HG02588 (cell line): ENCODE results near the gene NOC2L.

Experiments used
- ATAC-seq: cut with Tn5 transposase; IDR thresholded peaks from one replicate; pipeline ENCODE4 v1.9.1; 2021; ENCODE audit warnings: mild to moderate bottlenecking, moderate library complexity; ENCODE audit not compliant: unreplicated experiment

NOC2L gene

DNA sequence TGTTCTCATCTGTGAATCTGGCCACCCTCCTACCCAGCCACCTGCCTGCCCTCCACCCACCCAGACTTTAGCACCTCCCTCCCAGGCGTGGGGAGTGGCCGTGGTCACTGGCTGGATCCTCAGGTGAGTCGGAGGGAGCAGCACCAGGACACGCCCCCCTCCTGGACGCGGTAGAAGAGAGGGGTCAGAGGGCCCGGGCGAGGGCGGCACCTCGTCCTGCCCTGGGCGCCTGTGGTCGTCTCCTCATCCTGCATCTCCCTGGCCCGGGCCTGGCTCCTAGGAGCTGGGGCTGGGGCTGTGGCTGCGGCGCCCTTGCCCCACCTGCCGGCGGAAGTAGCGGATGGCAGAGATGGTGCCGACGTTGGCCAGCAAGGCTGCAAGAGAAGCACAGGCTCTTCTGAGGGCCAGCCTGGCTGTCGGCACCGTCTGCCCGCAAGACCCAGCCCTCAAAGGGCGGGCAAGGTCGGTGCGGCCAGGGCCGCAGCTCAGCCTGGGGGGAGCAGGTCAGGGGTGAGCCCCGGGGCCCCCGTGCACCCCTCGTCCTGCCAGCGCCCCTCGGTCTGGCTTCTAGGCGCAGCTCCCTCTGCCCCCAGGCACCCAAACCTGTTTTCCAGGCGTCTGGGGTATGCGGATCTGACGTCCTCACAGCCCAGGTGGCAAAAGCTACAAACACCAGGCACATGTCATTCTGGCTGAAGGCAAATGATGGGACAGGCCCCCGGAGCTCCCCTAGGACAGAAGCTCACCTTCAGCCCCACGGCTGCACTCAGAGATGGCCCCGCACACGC, 17.0 kb upstream of the NOC2L start:
- no peak for ATAC-seq

DNA sequence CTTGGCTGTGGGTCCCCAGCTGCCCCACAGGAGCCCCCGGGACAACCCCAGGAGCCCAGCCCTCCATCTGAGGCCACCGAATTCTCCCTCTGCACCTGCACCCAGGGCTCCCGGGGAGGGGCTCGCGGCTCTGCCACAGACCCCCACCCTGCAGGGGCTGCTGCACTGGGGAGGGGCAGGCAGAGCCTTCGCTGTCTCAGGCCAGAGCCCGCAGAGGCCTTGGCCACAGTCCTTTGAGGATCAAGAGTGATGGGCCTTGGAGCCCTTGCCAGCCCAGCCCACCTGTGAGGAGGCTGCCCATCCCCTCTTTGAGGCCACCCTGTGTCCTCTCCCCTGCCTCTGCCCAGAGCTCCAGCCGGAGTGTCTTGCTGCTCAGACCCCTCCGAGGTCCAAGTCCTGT, 16.3 kb upstream of the NOC2L start:
- no peak for ATAC-seq

DNA sequence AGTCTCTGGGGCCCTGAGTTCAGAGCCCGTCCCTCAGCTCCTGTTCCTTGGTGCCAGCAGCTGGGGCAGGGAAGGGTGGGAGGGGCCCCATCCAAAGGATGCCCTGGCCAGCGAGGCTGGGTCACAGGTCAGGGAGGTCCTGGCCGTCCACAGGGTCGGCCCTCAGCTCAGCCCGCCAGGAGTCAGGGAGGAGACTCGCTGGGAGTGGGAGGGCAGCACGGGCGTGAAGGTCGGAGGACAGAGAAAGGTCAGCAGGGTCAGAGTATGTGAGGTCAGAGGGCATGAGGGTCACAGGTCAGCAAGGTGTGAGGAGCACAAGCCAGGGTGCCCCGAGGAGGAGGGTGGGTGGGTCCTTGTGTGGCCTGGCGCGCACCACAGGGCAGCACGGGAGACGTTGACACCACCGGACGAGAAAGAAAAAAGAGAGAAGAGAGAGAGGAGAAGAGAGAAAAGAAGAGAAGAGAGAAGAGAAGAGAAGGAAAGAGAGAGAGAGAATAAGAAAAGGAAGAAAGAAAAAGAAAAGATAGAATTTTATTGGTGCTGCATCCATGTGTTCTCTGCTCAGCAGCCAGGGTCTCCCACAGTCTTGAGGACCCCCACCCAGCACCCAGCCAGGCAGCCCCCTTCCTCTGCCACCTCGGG, 15.8 kb upstream of the NOC2L start:
- ATAC-seq: no peak

DNA sequence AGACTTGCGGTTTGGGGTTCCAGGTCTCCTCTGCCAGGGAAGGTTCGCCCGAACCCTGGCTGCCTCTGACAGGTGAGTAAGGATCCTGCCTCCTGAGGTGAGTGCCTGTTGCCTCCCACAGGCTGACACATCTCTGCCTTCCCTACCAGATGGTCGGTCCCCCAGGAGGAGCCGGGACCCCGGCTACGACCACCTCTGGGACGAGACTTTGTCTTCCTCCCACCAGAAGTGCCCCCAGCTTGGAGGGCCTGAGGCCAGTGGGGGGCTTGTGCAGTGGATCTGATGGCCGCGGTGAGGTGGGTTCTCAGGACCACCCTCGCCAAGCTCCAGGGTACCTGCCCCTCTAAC, 15.2 kb upstream of the NOC2L start:
- no peak for ATAC-seq

DNA sequence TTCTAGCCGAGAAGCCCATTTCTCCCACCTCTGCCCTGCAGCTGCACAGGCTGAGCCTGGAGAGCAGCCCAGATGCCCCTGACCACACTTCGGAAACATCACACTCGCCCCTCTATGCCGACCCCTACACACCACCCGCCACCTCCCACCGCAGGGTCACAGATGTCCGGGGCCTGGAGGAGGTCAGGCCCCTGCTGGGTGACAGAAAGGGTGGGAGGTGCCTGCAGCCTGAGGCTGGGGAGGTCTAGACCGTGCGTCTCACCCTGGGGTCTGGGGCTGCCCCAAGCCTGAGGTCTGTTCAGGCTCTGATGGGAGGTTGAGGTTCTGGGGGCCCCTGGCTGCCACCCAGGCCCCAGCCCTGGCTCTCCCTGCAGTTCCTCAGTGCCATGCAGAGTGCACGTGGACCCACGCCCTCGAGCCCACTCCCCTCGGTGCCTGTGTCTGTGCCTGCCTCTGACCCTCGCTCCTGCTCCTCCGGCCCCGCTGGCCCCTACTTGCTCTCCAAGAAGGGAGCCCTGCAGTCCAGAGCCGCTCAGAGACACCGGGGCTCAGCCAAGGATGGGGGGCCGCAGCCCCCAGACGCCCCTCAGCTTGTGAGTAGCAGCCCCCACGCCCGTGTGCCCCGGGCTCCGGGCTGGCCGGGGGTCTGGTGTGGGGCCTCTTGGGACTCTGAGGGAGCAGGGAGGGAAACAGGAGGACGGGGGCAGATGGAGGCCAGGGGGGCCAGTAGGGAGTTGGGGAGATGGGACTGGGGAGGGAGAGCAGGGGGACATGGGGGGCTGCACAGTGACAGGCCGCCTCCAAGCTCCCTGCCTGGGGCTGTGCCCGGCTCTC, 14.6 kb upstream of the NOC2L start:
- no peak for ATAC-seq

DNA sequence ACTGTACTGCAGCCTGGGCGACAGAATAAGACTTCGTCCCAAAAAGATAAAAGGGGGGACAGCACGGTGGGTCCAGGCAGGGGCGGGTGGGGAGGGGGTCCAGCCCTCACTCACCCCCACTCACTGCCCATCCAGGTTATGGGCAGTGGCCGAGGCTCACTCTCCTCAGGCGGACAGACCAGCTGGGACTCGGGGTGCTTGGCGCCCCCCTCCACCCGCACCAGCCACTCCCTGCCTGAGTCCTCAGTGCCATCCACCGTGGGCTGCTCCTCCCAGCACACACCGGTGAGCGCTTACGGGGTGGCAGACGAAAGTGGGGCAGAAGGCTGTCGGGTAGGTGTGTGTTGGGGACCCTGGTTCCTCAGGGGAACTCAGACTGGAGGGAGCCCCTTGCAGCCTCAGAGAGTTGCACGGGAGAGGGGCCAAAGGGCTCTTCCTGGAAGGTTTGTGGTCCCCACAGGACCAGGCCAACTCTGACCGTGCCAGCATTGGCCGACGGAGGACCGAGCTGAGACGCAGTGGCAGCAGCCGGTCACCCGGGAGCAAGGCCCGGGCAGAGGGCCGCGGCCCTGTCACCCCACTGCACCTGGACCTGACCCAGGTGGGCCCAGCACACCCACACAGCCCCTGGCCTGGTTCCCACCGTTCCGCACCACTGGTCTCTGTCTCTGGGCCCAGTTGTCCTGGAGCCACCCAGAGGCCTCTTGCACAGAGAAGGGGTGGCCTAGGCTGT, 13.8 kb upstream of the NOC2L start:
- ATAC-seq: no peak

DNA sequence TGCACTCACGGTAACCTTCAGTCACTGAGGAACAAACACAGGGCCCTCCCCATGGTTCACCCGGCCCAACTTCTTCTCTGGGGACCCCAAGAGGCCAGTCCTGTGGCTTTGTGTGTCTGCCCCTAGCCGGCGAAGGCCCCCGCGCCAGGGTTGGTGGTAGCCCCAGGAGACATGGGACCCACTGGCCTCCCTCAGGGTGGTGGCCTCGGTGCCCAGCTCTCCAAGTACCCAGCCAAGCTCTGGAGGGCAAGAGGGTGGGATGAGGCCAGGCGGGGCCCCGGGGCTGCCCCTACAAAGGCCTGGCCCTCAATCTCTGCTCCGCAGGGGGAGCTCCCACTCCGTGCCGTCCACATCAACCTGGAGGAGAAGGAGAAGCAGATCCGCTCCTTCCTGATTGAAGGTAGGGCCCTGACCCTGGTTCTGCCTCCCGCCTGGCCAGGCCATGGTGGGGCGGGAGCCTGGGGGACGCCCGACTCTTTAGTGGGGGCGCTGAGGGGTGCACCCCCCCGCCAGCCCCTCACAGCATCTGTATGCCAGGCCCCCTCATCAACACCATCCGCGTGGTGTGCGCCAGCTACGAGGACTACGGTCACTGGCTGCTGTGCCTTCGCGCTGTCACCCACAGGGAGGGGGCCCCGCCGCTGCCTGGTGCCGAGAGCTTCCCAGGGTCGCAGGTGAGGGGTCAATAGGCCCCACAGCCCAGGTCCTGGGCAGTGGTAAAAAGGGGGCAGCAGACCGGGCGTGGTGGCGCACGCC, 12.9 kb upstream of the NOC2L start:
- no peak for ATAC-seq

DNA sequence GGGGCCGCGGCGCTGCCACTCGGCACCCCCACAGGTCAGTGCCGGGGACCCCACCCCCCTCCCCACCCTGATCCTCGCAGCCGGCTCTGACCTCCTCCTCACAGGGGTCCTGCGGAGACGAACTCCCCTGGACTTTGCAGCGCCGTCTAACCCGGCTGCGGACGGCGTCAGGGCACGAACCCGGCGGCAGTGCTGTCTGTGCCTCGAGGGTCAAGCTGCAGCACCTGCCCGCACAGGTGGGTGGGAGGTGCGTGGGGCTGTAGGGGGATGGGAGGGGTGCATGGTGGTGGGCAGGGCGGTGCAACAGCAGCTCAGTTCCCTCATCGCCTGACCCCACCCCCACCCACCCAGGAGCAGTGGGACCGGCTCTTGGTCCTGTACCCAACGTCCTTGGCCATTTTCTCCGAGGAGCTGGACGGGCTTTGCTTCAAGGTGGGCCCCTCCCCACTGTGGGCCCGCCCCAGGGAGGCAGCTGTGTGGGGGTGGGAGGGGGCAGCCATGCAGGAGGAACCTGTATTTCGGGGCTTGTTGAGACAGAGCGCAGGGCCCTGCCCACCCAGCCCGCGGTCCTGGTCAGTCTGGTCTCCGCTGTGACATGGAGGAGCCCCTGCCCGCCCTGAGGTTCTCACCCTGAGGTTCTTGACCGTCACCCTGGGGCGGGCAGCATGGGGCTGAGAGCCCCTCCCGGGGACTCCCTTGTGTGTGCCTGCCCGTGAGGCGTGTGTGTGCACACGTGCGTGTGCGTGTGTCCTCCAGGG, 12.1 kb upstream of the NOC2L start:
- ATAC-seq: no peak

DNA sequence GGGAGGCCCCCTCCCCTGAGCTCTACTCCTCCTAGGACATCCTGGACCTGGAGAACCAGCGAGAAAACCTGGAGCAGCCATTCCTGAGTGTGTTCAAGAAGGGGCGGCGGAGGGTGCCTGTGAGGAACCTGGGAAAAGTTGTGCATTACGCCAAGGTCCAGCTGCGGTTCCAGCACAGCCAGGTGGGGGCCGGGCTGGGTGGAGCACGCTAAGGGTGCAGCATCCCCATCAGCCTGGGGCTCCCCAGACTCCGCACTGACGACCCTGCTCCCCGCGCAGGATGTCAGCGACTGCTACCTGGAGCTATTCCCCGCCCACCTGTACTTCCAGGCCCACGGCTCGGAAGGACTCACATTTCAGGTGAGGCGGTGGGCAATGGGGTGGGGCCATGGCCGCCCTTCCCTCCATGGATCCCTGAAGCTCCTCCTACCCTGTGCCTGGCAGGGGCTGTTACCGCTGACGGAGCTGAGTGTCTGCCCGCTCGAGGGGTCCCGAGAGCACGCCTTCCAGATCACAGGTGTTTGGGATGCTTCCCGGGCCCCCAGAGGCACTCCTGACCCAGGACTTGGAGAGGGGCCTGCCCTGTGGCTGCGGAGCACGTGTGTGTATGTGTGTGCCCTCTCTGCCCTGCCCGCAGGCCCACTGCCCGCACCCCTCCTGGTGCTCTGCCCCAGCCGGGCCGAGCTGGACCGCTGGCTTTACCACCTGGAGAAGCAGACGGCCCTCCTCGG, 11.4 kb upstream of the NOC2L start:
- ATAC-seq: no peak

DNA sequence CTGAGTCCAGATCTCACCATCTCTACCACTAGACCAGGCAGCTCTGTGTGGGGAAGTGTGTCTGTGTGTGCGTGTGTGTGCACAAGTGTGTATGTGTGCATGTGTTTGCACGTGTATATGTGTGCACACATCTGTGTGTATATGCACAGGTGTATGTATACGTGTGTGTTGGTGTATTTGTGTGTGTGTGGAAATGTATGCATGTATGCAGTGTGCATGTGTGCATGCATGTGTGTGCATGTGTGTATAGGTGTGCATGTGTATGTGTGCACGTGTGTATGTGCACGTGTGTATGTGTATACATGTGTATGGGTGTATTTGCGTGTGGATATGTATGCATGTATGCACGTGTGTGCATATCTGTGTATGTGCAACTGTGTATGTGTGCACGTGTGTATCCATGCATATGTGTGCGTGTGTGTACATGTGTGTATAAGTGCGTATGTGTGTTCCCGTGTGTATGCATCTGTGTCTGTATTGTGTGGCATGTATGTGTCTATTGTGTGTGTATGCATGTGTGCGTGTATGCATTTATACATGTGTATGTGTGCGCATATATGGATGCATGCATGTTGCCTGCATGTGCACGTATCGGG, 10.3 kb upstream of the NOC2L start:
- ATAC-seq: no peak

DNA sequence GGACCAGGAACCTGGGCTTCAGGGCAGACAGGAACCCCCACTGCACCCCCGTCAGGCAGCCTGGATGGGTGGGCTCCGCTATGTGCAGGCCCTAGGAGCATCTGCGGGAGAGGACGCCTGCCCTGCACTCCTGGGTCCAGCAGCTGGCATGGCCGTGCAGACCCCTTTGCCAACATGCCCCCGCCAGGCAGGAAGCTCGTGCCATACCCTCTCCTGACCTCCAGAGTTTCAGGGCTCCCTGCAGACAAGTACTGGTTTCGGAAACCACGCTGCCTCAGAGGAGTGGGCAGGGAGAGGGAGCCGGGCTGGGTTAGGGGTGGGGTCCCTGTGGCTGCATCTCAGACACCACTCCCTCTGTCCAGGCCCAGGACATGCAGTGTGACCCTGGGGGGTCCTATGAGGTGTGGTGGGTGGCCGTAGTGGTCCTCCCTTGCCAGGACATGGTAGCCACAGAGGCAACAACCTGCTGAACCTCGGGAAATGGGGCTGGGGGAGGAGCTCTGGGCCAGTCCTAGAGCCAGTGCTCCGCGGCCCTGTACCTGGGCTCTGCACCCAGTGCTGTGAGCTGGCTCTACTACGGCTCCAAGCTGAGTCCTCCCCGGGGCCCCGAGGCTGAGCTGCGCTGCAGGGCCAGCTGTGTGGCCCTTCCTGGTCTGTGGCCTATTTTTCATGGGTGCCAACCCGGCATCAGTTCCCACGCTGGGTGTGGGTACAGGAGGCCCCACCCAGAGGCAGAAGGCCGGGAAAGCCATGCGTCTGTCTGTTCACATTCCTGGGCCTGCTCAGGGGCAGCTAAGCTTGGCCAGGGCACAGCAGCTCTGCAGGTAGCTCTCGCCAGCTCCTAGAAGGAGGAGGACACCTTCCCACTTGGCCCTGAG, 8.6 kb upstream of the NOC2L start:
- ATAC-seq: no peak

DNA sequence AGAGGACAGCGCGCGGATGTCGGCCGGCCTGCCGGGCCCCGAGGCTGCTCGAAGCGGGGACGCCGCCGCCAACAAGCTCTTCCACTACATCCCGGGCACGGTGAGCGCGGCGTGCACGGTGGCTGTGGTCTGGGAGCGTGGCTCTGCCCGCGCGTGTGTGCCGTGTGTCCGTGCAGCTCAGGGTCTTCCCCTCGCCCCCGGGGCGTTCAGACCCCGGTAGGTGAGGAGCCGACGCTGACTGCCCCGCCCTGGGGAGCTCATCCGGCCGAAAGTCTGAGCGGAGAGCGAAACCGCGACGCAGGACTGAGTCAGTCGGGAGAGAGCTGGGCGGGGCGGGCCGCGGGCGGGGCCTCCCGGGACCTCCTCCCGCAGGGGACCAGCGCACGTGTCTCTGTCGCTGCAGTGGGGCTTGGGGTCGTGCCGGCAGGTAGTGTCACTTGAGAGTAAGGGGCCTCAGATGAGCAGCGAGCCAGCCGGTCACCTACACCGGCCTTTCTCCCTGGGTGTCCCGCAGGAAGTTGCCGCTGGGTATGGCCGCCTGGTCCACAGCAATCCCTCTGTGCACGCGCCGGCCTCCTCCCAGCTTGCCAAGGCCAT, 7.7 kb upstream of the NOC2L start:
- ATAC-seq: peak; percentile 46

DNA sequence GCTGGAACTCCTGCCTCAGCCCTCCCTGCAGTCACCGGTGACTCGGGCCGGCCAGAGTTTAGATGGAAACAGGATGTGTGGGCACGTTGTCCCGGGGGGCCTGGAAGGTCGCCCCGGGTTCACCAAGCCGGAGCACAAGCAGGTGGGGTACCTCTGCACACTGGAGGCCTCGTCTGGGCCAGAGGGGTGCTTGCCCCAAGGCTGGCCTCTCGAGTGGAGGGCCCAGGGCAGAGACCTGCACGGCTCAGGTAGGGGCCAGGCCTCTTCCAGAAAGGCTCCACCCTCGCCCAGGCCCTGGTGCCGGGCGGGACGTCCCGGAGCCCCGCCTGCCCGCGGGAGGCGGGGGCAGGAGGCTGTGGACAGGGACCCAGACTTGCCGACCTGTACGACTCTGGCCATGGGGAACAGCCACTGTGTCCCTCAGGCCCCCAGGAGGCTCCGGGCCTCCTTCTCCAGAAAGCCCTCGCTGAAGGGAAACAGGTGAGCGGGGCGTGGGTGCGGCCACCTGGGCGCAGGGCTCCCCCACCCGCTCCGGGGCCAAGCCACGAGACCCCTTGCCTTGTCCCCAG, 7.2 kb upstream of the NOC2L start, which contains the start of gene PLEKHN1:
TSS of gene PLEKHN1 (plus strand) at position 348 of the 569 bp plus-strand sequence. CDS start at position 398, 50 bp downstream.
- ATAC-seq: peak; percentile 21

DNA sequence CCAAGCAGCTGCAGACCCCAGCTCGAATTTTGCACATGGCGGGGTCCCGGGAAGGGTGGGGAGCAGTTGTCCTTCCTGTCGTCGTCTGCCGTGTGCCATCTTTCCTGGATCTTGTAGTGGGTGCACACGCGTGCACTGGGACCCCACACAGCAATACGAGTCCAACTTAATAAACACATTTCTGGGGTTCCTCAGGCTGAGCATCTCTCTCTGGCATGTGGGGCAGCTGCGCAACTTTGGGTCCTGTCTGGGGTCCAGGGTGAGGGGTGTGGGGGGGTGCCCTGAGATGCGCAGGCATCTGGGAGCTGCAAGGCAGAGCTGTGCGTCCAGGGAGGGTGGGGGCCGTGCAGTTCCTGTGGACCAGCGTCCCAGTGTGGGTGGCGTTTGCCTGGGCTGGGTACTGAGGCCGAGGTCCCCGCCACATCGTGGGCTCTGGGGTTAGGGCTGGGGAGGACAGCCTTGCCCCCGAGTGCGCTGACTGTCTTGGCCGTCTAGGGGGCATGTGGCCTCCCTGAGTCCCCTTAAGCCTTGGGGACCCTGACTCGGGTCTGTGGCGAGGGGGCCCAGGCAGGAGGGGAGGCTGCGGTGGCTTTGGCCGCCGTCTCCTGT, 6.6 kb upstream of the NOC2L start:
- no peak for ATAC-seq

DNA sequence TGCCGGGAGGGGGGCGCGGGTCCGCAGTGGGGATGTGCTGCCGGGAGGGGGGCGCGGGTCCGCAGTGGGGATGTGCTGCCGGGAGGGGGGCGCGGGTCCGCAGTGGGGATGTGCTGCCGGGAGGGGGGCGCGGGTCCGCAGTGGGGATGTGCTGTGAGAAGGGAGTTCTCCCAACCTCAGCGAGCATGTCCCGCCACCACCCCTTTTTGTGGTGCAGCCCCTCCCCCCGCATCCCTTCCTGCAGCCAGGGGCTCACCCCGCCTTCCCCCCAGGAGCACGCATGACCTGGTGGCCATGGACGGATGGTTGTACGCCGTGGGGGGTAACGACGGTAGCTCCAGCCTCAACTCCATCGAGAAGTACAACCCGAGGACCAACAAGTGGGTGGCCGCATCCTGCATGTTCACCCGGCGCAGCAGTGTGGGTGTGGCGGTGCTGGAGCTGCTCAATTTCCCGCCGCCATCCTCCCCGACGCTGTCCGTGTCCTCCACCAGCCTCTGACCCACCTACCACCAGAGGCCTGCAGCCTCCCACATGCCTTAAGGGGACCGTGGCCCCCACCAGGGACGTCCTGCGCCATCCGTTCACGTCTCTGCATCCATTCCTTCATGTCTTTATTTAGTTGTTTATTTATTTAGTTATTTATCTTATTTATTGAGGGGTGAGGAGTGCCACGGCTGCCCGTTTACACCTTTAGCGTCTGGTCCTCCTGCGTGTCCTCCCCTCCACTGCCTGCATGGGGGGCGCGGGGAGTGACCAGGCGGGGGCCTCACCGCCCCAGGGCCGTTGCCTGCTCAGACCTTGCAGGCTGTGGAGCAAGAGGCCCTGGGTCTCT, 5.9 kb upstream of the NOC2L start:
- no peak for ATAC-seq
